ENCODE data around the gene SHF.

The SHF gene

GRCh38 chr15:45155739-45156138 lies 32.0 kb downstream of the SHF start:
- Histone ChIP-seq H3K27ac (no peak overlapping the region), H3K4me3 (IDR thresholded peaks at IDR 0.05; ENCODE audit: insufficient read depth, low read depth, low read length) (no peak overlapping the region), H2AFZ (ENCODE audit: low read depth) (no peak overlapping the region), H3K4me1 (ENCODE audit: low read depth, poor library complexity, severe bottlenecking) (no peaks in the 10 kb centered on the region), H3K36me3 (ENCODE audit: insufficient read depth) (no peaks in the 10 kb centered on the region), H4K20me1 (ENCODE audit: insufficient read depth) (no peaks in the 10 kb centered on the region), H3K27me3 (ENCODE audit: insufficient read depth, low read depth) (no peaks in the 10 kb centered on the region), H3K9ac (no peak overlapping the region), H3K79me2 (ENCODE audit: insufficient read depth, low read depth) (no peaks in the 10 kb centered on the region), H3K4me2 (no peak overlapping the region)
- TF ChIP-seq CTCF (conservative IDR thresholded peaks at IDR 0.05; ENCODE audit: low read depth, low read length), result no peak

- Histone ChIP-seq H3K36me3 (ENCODE audit: insufficient read depth) (no peaks in the 10 kb centered on the region), H3K27me3 (ENCODE audit: insufficient read depth, low read depth) (no peaks in the 10 kb centered on the region), H4K20me1 (ENCODE audit: insufficient read depth) (no peaks in the 10 kb centered on the region), H3K79me2 (ENCODE audit: insufficient read depth, low read depth) (no peaks in the 10 kb centered on the region), H3K9ac (no peak overlapping the region), H3K4me3 (IDR thresholded peaks at IDR 0.05; ENCODE audit: insufficient read depth, low read depth, low read length) (no peak overlapping the region), H3K27ac (no peak overlapping the region), H3K4me2 (no peak overlapping the region), H2AFZ (ENCODE audit: low read depth) (no peak overlapping the region), H3K4me1 (ENCODE audit: low read depth, poor library complexity, severe bottlenecking) (no peaks in the 10 kb centered on the region)
- no peak for TF ChIP-seq CTCF (conservative IDR thresholded peaks at IDR 0.05; ENCODE audit: low read depth, low read length)
These were observed 35.6 kb downstream of the SHF start for GRCh38 chr15:45151998-45152828.

GRCh38 chr15:45150997-45151396 lies 36.8 kb downstream of the SHF start:
- no peak overlapping the region for H3K4me3 ChIP-seq (IDR thresholded peaks at IDR 0.05; ENCODE audit: insufficient read depth, low read depth, low read length)
- no peak overlapping the region for H3K27ac ChIP-seq
- H3K79me2 ChIP-seq (ENCODE audit: insufficient read depth, low read depth), result no peaks in the 10 kb centered on the region
- no peaks in the 10 kb centered on the region for H4K20me1 ChIP-seq (ENCODE audit: insufficient read depth)
- H3K4me1 ChIP-seq (ENCODE audit: low read depth, poor library complexity, severe bottlenecking), result no peaks in the 10 kb centered on the region
- H3K27me3 ChIP-seq (ENCODE audit: insufficient read depth, low read depth), result no peaks in the 10 kb centered on the region
- no peak overlapping the region for H3K9ac ChIP-seq
- H3K36me3 ChIP-seq (ENCODE audit: insufficient read depth), result no peaks in the 10 kb centered on the region
- TF ChIP-seq CTCF (conservative IDR thresholded peaks at IDR 0.05; ENCODE audit: low read depth, low read length), result no peak
- no peak overlapping the region for H2AFZ ChIP-seq (ENCODE audit: low read depth)
- no peak overlapping the region for H3K4me2 ChIP-seq

GRCh38 chr15:45150481-45150880 lies 37.3 kb downstream of the SHF start:
- Histone ChIP-seq H3K27me3 (ENCODE audit: insufficient read depth, low read depth) (no peaks in the 10 kb centered on the region), H3K4me3 (IDR thresholded peaks at IDR 0.05; ENCODE audit: insufficient read depth, low read depth, low read length) (no peak overlapping the region), H2AFZ (ENCODE audit: low read depth) (no peak overlapping the region), H3K79me2 (ENCODE audit: insufficient read depth, low read depth) (no peaks in the 10 kb centered on the region), H3K36me3 (ENCODE audit: insufficient read depth) (no peaks in the 10 kb centered on the region), H3K4me2 (no peak overlapping the region), H4K20me1 (ENCODE audit: insufficient read depth) (no peaks in the 10 kb centered on the region), H3K27ac (no peak overlapping the region), H3K4me1 (ENCODE audit: low read depth, poor library complexity, severe bottlenecking) (no peaks in the 10 kb centered on the region), H3K9ac (no peak overlapping the region)
- TF ChIP-seq CTCF (conservative IDR thresholded peaks at IDR 0.05; ENCODE audit: low read depth, low read length), result no peak

All from KMS-11 (cell line).